Activated CD8-positive, alpha-beta T cell treated with anti-CD3 and anti-CD28 coated beads, Interleukin-2, amount 10 ng/mL, durations not matched to agents 7 days and 5 days (primary cell): Measurements from ENCODE around the gene SLC17A3. TPM values are rescaled to one million over a fixed set of nuclear protein-coding genes. Genes with fewer than 3 reads are reported as not detected.

Experiments
- ATAC-seq: fragments of 150-1000 bp; cut with Tn5 transposase; one replicate; pipeline ENCODE4 v1.10.0; 2021; ENCODE audit warnings: moderate library complexity
- CTCF ChIA-PET: fragments of 350-600 bp; sonication (Branson Sonifier 250); formaldehyde crosslinking; loops from one replicate; lab custom pipeline; 2021; ENCODE audit warnings: antibody characterized with exemption; lab: Charles Lee
- POLR2A ChIA-PET: fragments of 350-600 bp; sonication (Branson Sonifier 250); formaldehyde crosslinking; loops from one replicate; lab custom pipeline; 2021; ENCODE audit warnings: antibody characterized with exemption; lab: Charles Lee
- DNase-seq: peaks from one replicate; pipeline ENCODE4 v3.0.0-alpha.2; 2020
- H3K27ac Mint-ChIP-seq: one replicate; pipeline ENCODE4 v1.8.0; 2021; ENCODE audit warnings: mild to moderate bottlenecking, mixed read lengths
- H3K27me3 Mint-ChIP-seq: one replicate; pipeline ENCODE4 v1.8.0; 2021; ENCODE audit warnings: low read depth, mixed read lengths
- H3K36me3 Mint-ChIP-seq: one replicate; pipeline ENCODE4 v1.8.0; 2021; ENCODE audit warnings: low read depth, mixed read lengths
- H3K4me1 Mint-ChIP-seq: one replicate; pipeline ENCODE4 v1.8.0; 2021; ENCODE audit warnings: low read depth, mixed read lengths
- H3K4me3 Mint-ChIP-seq: one replicate; pipeline ENCODE4 v1.8.0; 2021; ENCODE audit warnings: mild to moderate bottlenecking, mixed read lengths
- H3K9me3 Mint-ChIP-seq: one replicate; pipeline ENCODE4 v1.8.0; 2022; ENCODE audit warnings: mixed read lengths; ENCODE audit not compliant: insufficient read depth
- total RNA-seq, 2 experiments: library from RNA; stranded (reverse); gene quantifications; one replicate each; pipeline ENCODE4 v1.2.3, GENCODE V29; 2021

Gene SLC17A3
- total RNA-seq, 2 experiments from 2014 or later, result 0.21 to 0.55 TPM

DNA sequence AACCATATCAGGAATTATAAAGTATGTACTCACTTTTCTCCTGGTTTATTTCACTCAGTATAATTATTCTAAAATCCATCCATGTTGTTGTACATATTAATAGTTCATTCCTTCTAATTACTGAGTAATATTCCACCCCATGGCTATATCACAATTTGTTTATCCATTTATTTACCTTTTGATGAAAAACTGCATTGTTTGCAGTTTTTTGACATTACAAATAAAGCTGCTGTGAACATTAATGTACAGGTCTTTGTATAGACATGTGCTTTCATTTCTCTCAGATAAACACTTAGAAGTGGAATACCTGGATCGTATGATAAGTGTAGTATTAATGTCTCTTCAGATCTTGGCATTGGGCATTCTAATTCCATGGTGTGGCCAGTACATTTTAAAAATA, 4.2 kb downstream of the SLC17A3 start:
- POLR2A ChIA-PET, result no interaction called here
- Mint-ChIP-seq H3K4me1 (peaks cover 41% of the 10 kb centered on the region), H3K4me3 (no peak overlapping the region), H3K27me3 (no peaks in the 10 kb centered on the region), H3K9me3 (no peaks in the 10 kb centered on the region), H3K36me3 (peaks cover under 1% of the 10 kb centered on the region), H3K27ac (no peak overlapping the region)
- ATAC-seq, result no peak
- CTCF ChIA-PET, result interaction anchor here (1.1 to 1.3 kb wide), 2 partner anchors 12 to 122 kb away, joined by 4 read pairs; no protein-coding TSS in a partner anchor
- DNase-seq, result no peak

DNA sequence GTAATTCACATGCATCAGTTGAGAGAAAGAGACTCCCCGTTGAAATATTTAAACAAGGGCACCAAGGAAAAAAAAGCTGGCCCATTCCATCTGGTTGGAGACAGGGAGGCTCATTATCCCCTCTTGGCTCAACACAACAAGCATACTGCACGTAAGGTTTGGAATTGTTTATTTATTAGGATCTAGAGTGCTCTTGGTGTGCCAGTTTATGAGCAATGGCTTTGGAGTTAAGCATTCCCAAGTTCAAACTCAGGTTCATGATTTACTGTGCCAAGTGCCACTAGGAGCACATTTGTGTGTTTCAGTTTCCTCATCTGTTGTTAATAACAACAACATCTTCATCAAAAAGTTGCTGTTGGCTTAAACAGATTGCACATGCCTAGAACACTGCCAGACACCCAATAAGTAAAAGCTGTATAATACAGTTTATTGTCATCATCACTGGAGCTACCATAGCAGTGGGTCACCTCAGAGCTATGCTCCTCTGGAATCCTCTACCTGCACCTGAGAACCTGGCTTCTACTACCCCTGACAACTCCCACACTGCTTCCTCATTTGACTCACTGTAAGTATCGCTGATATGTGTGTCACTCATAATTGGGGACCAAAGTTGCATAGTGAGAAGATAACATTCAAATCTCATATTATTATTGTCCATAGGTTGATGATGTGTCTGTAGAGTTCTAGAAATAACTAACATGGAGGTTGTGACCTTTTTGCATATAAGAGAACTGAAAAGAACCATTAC, 5.4 kb downstream of the SLC17A3 start:
- Mint-ChIP-seq H3K4me3 (no peak overlapping the region), H3K36me3 (peaks cover 2% of the 10 kb centered on the region), H3K27me3 (no peaks in the 10 kb centered on the region), H3K9me3 (no peaks in the 10 kb centered on the region), H3K4me1 (peaks cover 32% of the 10 kb centered on the region), H3K27ac (no peak overlapping the region)
- ChIA-PET POLR2A (no interaction called here), CTCF (interaction anchor here (0.5 to 1.1 kb wide), 3 partner anchors 13 to 312 kb away, joined by 3 to 4 read pairs (median 4); no protein-coding TSS in a partner anchor)
- no peak for ATAC-seq
- no peak for DNase-seq

DNA sequence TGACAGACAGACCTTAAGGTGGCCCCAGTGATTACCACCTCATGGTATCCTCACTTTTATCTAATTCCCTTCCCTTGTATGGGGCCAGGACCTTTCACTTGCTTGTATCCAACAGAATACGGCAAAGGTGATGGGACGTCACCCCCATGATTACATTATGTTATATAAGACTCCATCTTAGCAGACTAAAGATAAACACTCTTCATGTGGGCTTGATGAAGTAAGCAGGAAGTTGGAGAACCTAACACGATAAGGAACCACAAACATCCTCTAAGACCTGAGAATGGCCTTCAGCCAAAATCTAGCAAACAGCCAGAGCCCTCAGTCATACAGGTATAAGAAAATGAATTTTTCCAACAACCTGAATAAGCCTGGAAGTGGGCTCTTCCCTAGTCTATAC, 8.0 kb downstream of the SLC17A3 start:
- ChIA-PET CTCF (interaction anchor here (0.8 to 3.4 kb wide), 3 partner anchors 16 to 146 kb away, joined by 3 to 15 read pairs (median 9); no protein-coding TSS in a partner anchor), POLR2A (interaction anchor here (1.5 kb wide), 1 partner anchor 154 kb away, joined by 5 read pairs; a partner anchor contains a TSS)
- peaks cover 2% of the 10 kb centered on the region for H3K27me3 Mint-ChIP-seq
- no peaks in the 10 kb centered on the region for H3K9me3 Mint-ChIP-seq
- H3K27ac Mint-ChIP-seq, result peak overlapping the region; percentile 68
- DNase-seq (peak; percentile 47), ATAC-seq (peak; percentile 91)
- H3K4me1 Mint-ChIP-seq, result peaks cover 20% of the 10 kb centered on the region
- peaks cover 2% of the 10 kb centered on the region for H3K36me3 Mint-ChIP-seq
- peak overlapping the region; percentile 23 for H3K4me3 Mint-ChIP-seq

DNA sequence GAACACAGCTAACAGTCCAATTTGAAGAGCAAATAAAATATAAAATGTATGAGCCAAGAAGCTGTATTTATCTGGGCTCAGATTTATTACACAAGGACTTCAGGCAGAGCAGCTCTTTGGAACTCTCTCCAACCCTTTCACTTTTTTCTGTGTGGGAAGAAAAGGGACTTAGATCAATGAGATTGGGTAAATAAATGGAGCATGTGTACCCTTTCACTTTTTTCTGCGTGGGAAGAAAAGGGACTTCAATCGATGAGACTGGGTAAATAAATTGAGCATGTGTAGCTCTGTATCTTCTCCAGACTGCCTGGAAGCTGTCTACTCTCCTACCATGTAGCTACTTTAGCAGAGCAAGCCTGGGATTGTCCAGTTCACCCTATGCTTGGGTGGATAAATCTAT, 10.7 kb downstream of the SLC17A3 start:
- H3K4me1 Mint-ChIP-seq, result peaks cover 23% of the 10 kb centered on the region
- H3K27me3 Mint-ChIP-seq, result peaks cover 6% of the 10 kb centered on the region
- no peaks in the 10 kb centered on the region for H3K9me3 Mint-ChIP-seq
- H3K4me3 Mint-ChIP-seq, result no peak overlapping the region
- H3K27ac Mint-ChIP-seq, result no peak overlapping the region
- H3K36me3 Mint-ChIP-seq, result peaks cover 2% of the 10 kb centered on the region
- ATAC-seq, result no peak
- ChIA-PET CTCF (interaction anchor here (1.1 to 2.9 kb wide), 5 partner anchors 11 to 143 kb away, joined by 3 to 9 read pairs (median 6); no protein-coding TSS in a partner anchor), POLR2A (interaction anchor here (0.9 kb wide), 1 partner anchor 157 kb away, joined by 3 read pairs; a partner anchor contains a TSS)
- DNase-seq, result no peak

DNA sequence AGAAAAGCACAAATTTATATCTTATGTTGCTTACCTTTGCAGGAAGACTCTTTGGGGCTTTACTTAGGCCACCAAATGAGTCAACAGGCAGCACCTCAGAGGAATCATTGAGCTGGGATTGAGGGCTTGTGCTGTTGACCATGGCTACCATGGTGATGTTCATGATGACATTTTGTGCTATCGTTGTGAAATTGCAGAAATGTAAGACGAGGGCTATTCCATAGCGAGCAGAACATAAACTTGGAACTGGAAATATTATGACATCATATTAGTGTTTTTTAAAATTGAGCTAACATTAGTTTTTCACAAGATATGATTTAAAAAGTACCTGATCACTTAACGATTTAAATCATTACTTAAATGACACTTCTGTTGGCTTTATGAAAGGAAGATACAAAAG, 11.8 kb downstream of the SLC17A3 start:
- Mint-ChIP-seq H3K36me3 (peaks cover 2% of the 10 kb centered on the region), H3K4me3 (no peak overlapping the region), H3K9me3 (no peaks in the 10 kb centered on the region), H3K27me3 (peaks cover 8% of the 10 kb centered on the region), H3K4me1 (peaks cover 29% of the 10 kb centered on the region), H3K27ac (no peak overlapping the region)
- DNase-seq, result no peak
- ChIA-PET POLR2A (no interaction called here), CTCF (interaction anchor here (1.0 to 1.1 kb wide), 2 partner anchors 10 to 20 kb away, joined by 3 read pairs; no protein-coding TSS in a partner anchor)
- no peak for ATAC-seq

DNA sequence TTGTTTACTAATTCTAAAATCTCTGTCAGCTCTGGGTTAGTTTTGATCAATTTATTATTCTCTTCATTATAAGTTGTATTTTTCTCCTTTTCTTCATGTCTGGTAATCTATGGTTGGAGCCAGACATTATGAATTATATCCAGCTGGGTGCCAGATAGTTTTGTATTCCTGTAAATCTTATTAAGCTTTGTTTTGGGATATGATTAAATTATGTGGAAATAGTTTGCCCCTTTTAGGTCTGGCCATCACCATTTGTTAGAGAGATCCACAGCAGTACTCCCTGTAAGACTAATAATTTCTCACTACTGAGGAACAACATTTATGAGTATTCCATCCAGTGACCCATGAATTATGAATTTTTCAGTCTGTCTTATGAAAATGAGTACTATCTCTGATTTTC, 21.3 kb downstream of the SLC17A3 start:
- POLR2A ChIA-PET, result no interaction called here
- ATAC-seq (no peak), DNase-seq (no peak)
- H3K36me3 Mint-ChIP-seq, result no peaks in the 10 kb centered on the region
- CTCF ChIA-PET, result interaction anchor here (1.3 to 1.4 kb wide), 2 partner anchors 10 to 140 kb away, joined by 3 to 5 read pairs; no protein-coding TSS in a partner anchor
- H3K4me1 Mint-ChIP-seq, result peaks cover 15% of the 10 kb centered on the region
- H3K27me3 Mint-ChIP-seq, result peaks cover 13% of the 10 kb centered on the region
- H3K4me3 Mint-ChIP-seq, result no peak overlapping the region
- no peak overlapping the region for H3K27ac Mint-ChIP-seq
- H3K9me3 Mint-ChIP-seq, result no peaks in the 10 kb centered on the region

DNA sequence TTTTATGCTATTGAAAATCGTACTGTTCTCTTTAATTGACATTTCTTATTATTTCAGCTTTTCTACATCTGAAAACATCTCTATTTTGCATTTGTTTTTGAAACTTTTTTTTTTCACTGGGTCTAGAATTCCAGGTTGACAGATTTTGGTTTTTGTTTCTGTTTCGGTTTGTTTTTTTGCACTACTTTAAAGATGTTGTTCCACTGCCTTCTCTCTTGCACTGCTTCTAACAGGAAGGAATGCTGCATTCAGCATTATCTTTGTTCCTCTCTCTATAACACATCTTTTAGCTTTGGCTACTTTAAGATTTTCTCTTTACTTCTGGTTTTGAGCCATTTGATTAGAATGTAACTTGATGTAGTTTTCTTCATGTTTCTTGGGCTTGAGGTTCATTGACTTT, 22.1 kb downstream of the SLC17A3 start:
- no peaks in the 10 kb centered on the region for H3K9me3 Mint-ChIP-seq
- ATAC-seq, result no peak
- no peaks in the 10 kb centered on the region for H3K36me3 Mint-ChIP-seq
- H3K4me3 Mint-ChIP-seq, result no peak overlapping the region
- no peak for DNase-seq
- H3K4me1 Mint-ChIP-seq, result peaks cover 14% of the 10 kb centered on the region
- ChIA-PET POLR2A (no interaction called here), CTCF (interaction anchor here (1.3 to 1.4 kb wide), 2 partner anchors 11 to 141 kb away, joined by 3 to 5 read pairs; no protein-coding TSS in a partner anchor)
- H3K27me3 Mint-ChIP-seq, result peaks cover 17% of the 10 kb centered on the region
- no peak overlapping the region for H3K27ac Mint-ChIP-seq

DNA sequence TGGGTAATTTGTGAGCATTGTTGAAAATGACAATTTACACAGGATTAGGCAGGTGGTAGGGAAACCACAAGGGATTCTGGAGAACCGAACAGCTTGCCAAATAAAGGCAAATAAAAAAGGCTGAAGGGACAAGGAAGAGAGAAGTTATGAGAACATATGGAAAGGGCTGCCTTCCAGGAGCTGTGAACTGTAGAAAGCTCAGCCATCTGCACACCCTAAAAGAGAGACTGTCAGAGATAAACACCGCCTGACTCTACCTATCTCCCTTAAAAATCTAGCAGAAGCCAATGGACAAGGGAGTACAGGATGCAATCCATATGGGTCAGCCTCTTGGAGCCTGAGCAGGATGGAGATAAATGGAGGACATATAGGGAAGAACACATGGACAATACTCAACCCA, 29.5 kb downstream of the SLC17A3 start:
- POLR2A ChIA-PET, result no interaction called here
- DNase-seq, result no peak
- H3K27me3 Mint-ChIP-seq, result peaks cover 15% of the 10 kb centered on the region

DNA sequence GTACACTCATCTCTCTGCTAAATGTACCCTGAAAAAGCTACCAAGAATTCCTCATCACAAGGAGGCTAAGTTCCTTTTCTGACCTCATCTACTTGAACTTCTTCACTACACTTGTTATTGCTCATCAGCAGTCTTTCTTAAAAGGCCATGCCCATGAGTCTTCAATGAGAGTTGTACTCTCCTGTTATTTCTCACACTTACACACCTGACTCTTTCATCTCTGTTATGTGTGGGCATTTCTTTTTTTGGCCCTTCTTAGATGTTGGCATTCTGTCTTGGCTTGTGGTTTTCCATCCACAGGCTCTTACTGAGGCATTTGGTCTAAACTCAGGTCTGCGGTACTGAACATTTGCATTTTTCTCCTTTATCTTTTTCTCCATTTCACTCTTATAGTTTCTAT, 31.5 kb downstream of the SLC17A3 start:
- no peaks in the 10 kb centered on the region for H3K36me3 Mint-ChIP-seq
- no peak overlapping the region for H3K27ac Mint-ChIP-seq
- no peak overlapping the region for H3K4me3 Mint-ChIP-seq
- no peaks in the 10 kb centered on the region for H3K9me3 Mint-ChIP-seq
- peaks cover 10% of the 10 kb centered on the region for H3K27me3 Mint-ChIP-seq
- DNase-seq (no peak), ATAC-seq (no peak)
- ChIA-PET POLR2A (no interaction called here), CTCF (no interaction called here)
- H3K4me1 Mint-ChIP-seq, result no peaks in the 10 kb centered on the region

More for the DNA sequence above, 29.5 kb downstream of the SLC17A3 start:
- no peak overlapping the region for H3K27ac Mint-ChIP-seq
- H3K4me3 Mint-ChIP-seq, result no peak overlapping the region
- H3K9me3 Mint-ChIP-seq, result no peaks in the 10 kb centered on the region
- H3K4me1 Mint-ChIP-seq, result no peaks in the 10 kb centered on the region
- no peak for ATAC-seq
- CTCF ChIA-PET, result no interaction called here
- no peaks in the 10 kb centered on the region for H3K36me3 Mint-ChIP-seq

DNA sequence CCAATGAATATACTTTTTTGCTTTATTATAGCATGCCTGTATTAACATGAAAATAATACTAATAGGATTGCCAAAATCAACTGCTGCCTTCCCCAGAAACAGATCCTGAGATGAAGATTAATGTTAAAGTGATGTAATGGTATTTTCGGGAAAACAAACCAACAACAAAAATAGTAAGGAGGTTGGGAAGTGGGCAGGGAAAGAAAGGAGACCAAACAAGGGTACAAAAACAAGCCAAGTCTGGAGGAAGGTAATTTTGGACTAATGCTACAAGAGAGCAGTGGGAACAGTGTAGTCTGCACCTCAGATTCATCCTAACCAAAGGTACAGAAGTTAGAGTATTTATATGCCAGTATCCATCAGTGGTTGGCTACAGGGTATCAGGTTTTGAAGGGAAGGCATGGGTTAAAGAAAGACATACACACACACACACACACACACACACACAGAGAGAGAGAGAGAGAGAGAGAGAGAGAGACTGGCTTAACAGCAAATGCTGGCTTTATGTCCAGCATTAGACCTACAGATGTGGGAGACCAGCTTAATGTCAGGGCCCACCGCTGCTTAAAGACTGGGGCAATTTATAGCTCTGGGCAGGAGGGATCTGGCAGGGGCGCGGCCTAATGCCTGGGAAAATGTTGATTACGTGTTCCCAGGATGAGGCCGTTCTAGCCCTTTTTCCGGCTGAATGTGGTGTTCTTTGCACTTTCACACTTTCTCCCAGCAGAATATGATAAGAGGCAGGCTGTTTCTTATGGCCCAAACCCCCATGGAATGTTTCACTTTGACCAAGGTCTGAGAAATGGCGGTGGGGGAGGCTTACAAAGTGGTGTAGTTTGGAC, 38.4 kb downstream of the SLC17A3 start:
- POLR2A ChIA-PET, result no interaction called here
- DNase-seq (no peak), ATAC-seq (no peak)
- Mint-ChIP-seq H3K36me3 (no peaks in the 10 kb centered on the region), H3K27me3 (peaks cover 15% of the 10 kb centered on the region), H3K4me1 (no peaks in the 10 kb centered on the region), H3K9me3 (no peaks in the 10 kb centered on the region), H3K4me3 (no peak overlapping the region), H3K27ac (no peak overlapping the region)
- CTCF ChIA-PET, result no interaction called here

DNA sequence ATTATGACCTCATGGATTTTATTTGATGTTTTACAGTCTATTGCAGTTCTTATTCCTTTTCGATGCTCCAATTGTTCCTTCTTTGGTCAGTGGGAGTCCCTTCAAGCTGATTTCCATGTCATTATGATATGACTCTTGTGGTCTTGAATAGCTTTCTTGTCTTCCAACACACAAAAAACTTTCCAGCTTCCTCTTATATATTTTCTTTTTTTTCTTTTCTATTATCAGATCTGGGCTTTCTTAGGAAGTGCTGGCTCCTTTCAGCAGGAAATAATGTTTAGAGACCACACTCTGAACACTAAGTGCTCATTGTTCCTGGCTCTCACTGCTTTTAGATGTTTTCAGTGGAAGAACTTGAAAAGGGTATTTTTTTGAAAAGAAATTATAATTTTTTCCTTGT, 39.1 kb downstream of the SLC17A3 start:
- H3K27ac Mint-ChIP-seq, result no peak overlapping the region
- H3K36me3 Mint-ChIP-seq, result no peaks in the 10 kb centered on the region
- H3K27me3 Mint-ChIP-seq, result peaks cover 18% of the 10 kb centered on the region
- no peaks in the 10 kb centered on the region for H3K4me1 Mint-ChIP-seq
- no peak for DNase-seq
- H3K4me3 Mint-ChIP-seq, result no peak overlapping the region
- POLR2A ChIA-PET, result no interaction called here
- H3K9me3 Mint-ChIP-seq, result no peaks in the 10 kb centered on the region
- CTCF ChIA-PET, result no interaction called here
- no peak for ATAC-seq
